Measurements from ENCODE around the gene HTR3C. TPM values are rescaled to one million over a fixed set of nuclear protein-coding genes. Genes with fewer than 3 reads are reported as not detected.
"Not testable (repeated sequence)": the region's sequence is repeated elsewhere in the genome, so short reads cannot be mapped to it uniquely, and the experiment has no call there.

Gene HTR3C, protein sequence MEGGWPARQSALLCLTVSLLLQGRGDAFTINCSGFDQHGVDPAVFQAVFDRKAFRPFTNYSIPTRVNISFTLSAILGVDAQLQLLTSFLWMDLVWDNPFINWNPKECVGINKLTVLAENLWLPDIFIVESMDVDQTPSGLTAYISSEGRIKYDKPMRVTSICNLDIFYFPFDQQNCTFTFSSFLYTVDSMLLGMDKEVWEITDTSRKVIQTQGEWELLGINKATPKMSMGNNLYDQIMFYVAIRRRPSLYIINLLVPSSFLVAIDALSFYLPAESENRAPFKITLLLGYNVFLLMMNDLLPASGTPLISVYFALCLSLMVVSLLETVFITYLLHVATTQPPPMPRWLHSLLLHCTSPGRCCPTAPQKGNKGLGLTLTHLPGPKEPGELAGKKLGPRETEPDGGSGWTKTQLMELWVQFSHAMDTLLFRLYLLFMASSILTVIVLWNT
- not detected in 2 replicates for polyA plus RNA-seq (2014; cell fraction: cytosol; rRNA removed)
- not detected in 2 replicates for polyA plus RNA-seq (2014; cell fraction: nucleus; rRNA removed)

DNA sequence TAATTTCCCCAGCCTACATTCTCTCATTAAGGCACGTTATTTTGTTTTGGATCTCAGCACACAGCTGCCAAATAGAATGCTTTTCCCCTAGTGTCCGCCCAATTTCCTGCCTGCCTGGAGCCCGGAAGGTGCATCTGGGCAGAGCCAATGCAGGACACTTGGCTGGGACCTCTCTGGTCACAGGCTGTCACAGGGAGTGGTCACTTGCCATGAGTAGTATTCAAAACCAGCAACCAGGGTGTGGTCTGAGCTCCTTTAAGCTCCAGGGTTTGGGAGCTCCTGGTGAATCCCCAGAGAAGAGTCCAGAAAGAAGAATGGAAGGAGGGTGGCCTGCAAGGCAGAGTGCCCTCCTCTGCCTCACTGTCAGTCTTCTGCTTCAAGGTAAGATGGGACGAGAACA, at the start of gene HTR3C:
HTR3C (plus strand) TSS at position 281 of the 400 bp plus-strand sequence; CDS start at position 315, 34 bp downstream.
- no peak for DNase-seq (ENCODE audit: low spot score)

- DNase-seq (ENCODE audit: low spot score) = no peak
Measured at GRCh38 chr3:184003187-184003967, 49.5 kb upstream of the HTR3C start.

DNA sequence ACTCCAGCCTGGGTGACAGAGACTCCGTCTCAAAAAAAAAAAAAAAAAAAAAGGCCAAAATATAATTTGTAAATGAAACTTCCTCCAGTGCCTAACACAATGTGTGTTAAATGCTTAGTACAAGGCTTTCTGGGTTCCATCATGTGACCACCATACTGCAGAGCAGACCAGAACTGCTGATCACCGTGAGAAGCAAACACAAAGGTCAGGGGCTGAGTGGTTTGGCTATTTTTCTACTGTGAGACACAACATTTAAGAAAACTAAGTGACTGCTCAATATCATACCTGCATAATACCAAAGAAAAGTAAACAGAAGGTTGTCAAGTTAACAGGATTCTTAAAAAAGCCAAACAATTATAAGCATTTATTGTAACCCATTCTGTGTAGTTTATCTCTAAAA, 48.4 kb upstream of the HTR3C start:
- no peak for DNase-seq (ENCODE audit: low spot score)

DNA sequence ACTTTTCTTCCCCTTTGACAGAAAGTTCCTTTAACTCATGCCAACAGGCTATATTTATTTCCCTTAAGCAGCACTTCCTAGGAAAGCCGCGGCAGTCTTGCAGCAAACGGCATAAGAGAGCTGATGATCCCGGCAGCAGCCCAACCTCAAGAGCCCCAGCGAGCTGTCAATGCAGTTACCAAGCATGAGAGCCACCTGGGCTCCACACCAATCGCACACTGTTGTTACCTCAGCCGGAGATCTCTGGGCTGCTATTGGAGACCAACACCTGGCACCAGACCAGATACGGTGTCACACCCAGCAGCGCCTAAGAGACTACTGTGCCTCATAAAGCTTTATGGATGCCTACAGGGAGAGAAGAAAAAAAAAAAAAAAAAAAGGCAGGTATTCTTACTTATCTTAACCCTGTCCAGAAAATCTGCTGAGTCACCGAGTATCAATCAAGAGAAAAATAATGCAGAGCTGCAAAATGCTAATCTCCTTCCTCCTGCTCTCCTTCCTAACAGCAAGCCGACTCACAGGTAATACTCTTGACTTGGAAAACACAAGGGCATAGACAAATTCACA, 46.8 kb upstream of the HTR3C start:
- no peak for DNase-seq (ENCODE audit: low spot score)

DNA sequence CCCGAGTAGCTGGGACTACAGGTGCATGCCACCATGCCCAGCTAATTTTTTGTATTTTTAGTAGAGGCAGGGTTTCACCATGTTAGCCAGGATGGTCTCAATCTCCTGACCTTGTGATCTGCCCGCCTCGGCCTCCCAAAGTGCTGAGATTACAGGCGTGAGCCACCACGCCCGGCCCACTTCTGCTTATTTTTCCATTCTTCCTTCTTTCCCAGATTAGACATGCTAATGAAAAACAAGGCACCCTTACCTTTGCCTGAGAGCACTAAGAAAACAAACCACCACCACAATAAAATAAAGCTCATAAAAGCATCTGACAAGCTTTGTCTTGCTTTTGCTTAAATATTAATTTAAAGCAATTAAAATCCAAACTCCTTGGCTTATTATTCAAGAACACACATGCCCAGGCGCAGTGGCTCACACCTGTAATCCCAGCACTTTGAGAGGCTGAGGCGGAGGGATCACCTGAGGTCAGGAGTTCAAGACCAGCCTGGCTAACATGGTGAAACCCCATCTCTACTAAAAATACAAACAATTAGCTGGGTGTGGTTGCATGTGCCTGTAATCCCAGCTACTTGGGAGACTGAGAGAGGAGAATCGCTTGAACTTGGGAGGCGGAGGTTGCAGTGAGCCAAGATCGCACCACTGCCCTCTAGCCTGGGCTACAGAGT, 45.6 kb upstream of the HTR3C start:
- DNase-seq (ENCODE audit: low spot score) = not testable (repeated sequence)

DNA sequence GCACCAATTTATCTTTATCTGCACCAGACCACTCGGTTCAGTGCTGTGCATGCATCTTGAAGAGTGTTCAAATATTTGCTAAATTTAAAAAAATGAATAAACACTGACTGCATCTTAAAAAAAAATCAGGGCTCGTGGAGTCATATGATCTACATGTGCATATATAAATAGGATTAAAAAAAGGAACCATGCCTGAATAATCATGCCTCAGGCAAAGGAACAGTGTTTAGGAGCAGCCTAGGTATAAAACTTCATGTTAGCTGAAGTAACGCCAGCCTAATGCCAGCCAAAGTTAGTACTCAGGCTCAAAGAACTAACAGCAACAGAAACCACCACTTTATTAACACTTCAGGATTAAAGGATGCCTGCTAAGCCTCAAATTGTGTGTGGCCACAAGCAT, 44.7 kb upstream of the HTR3C start:
- DNase-seq (ENCODE audit: low spot score) = no peak

DNA sequence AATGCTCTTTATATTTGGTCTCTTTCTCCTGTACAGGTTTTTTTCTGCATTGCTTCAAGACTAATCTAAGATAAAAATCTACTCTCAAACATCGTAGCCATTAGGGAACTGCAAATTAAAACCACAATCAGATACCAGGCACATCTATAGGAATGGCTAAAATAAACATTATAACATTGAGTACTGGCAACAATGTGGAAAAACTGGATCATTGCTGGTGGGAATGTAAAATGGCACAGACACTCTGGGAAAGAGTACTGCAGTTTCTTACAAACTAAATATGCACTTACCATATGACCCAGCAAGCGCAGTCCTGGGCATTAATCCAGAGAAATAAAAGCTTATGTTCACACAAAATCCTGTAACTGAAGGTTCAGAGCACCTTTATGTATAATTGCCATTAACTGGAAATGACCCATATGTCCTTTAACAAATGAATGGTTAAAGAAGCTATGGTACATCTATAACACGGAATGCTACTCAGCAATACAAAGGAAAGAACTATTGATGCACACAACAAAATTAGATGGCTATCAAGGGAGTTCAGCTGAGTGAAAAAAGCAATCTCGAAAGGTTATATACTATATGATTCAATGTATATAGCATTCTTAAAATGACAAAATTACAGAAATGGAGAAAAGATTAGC, 41.5 kb upstream of the HTR3C start:
- DNase-seq (ENCODE audit: low spot score) = no peak

GRCh38 chr3:184011937-184012889, 40.6 kb upstream of the HTR3C start:
- DNase-seq (ENCODE audit: low spot score) = no peak

- DNase-seq (ENCODE audit: low spot score) = peak; percentile 60
Measured at GRCh38 chr3:184015381-184016019, 37.3 kb upstream of the HTR3C start.

DNA sequence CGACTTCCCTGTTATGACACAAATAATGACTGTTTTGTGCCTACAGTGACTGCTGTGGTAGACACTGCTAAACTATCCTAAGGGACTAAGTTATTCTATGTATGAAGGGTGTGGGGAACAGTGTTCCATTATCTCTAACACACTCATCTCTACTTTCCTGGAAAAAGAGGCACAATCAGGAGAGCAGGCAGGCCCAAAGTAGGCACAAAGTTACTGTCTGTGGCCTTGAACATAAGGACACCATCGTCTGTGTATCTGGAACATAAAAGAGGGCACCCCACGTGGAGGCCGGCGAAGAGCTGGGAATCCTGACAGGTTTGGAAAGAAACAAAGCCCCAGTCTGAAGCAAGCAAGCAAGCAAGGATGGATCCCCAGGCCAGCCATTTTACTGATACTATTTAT, 36.7 kb upstream of the HTR3C start:
- DNase-seq (ENCODE audit: low spot score) = peak; percentile 16

- DNase-seq (ENCODE audit: low spot score) = peak; percentile 86
Measured at GRCh38 chr3:184016811-184017671, 35.8 kb upstream of the HTR3C start.

GRCh38 chr3:184017672-184018423, 35.0 kb upstream of the HTR3C start, which contains the start of gene ABCC5:
Gene ABCC5 (minus strand): TSS chr3:184017884. CDS start chr3:184014392, 3,492 bp downstream.
- peak; percentile 98 for DNase-seq (ENCODE audit: low spot score)

- no peak for DNase-seq (ENCODE audit: low spot score)
Measured at GRCh38 chr3:184018424-184018973, 34.3 kb upstream of the HTR3C start.

GRCh38 chr3:184022323-184022722, 30.5 kb upstream of the HTR3C start:
- no peak for DNase-seq (ENCODE audit: low spot score)

- DNase-seq (ENCODE audit: low spot score) = not testable (repeated sequence)
Measured at GRCh38 chr3:184025256-184025655, 27.6 kb upstream of the HTR3C start.

DNA sequence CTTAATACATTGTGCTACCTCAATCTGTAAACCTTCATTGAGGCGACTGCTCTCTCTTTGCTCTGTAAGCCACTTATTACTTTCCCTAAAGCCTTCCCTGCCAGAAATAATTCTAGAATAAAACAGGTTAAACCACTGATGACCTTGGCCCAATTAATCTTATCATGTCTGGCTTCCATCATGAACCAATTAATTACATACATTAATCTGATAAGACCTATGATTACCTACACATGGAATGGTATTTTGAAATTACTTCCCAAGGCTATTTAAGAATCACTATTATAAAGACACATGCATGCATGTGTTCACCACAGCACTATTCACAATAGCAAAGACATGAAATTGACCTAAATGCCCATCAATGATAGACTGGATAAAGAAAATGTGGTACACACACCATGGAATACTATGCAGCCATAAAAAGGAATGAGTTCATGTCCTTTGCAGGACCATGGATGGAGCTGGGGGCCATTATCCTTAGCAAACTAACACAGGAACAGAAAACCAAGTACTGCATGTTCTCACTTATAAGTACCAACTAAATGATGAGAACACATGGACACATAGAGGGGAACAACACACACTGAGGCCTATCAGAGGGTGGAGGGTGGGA, 24.5 kb upstream of the HTR3C start:
- not testable (repeated sequence) for DNase-seq (ENCODE audit: low spot score)

DNA sequence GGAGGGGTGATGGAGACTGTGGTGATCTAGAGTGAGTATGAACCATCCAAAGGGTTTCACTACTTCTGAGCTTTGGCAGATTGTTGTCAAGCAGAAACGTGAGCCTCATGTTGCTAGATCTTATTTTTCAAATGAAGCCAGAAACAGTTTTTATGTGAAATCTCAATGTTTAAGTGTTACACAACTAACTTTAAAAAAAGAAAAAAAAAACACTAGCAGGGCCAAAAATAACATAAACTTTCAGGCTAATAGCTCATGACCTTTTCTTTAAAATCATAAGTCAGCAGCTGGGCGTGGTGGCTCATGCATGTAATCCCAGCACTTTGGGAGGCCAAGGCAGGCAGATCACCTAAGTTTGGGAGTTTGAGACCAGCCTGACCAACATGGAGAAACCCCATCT, 23.4 kb upstream of the HTR3C start:
- no peak for DNase-seq (ENCODE audit: low spot score)

Data from SK-N-DZ (cell line).